Esophagus (tissue), 2 donors: ENCODE measurements around the gene DRAM2. TPM values are rescaled to one million over a fixed set of nuclear protein-coding genes. Genes with fewer than 3 reads are reported as not detected.

ENCODE experiments used
- H3K27ac ChIP-seq, 2 donors: one replicate each; pipeline ENCODE4 v1.5.1; 2013; ENCODE audit warnings: low read depth in 2 of 2, mild to moderate bottlenecking in 2 of 2, inconsistent platforms in 1 of 2, low read length in 1 of 2, moderate library complexity in 1 of 2
- H3K27me3 ChIP-seq, 2 donors: one replicate each; pipeline ENCODE4 v1.6.1; 2013; ENCODE audit warnings: low read length in 2 of 2, control low read depth in 1 of 2, mild to moderate bottlenecking in 1 of 2; ENCODE audit not compliant: insufficient read depth in 2 of 2, control insufficient read depth in 1 of 2
- H3K36me3 ChIP-seq, 2 donors: one replicate each; pipeline ENCODE4 v1.6.1; 2013; ENCODE audit warnings: low read length in 1 of 2; ENCODE audit not compliant: control insufficient read depth in 2 of 2, insufficient read depth in 2 of 2
- H3K4me1 ChIP-seq, 2 donors: one replicate each; pipeline ENCODE4 v1.6.1; 2013; ENCODE audit warnings: low read length in 1 of 2; ENCODE audit not compliant: control insufficient read depth in 2 of 2, insufficient read depth in 2 of 2
- H3K4me3 ChIP-seq, 2 donors: one replicate each; pipeline ENCODE4 v1.5.1; 2013; ENCODE audit warnings: low read length in 2 of 2, mild to moderate bottlenecking in 2 of 2, low read depth in 1 of 2, moderate library complexity in 1 of 2
- H3K9me3 ChIP-seq, 2 donors: one replicate each; pipeline ENCODE4 v1.6.1; 2013; ENCODE audit warnings: mild to moderate bottlenecking in 2 of 2, low read depth in 1 of 2, low read length in 1 of 2, moderate library complexity in 1 of 2; ENCODE audit not compliant: control insufficient read depth in 2 of 2, insufficient read depth in 1 of 2
- WGBS, 2 donors: extraction: QIAGEN DNeasy Blood & Tissue Kit; methylation state at CpG; one replicate each; pipeline ENCODE4 v1.1.7; 2013; 5-methylcytosine and 5-hydroxymethylcytosine counted together
- polyA plus RNA-seq, 2 donors: library from polyadenylated mRNA; stranded (reverse); fragments of 200-250 nt; gene quantifications; one replicate each; pipeline ENCODE4 v1.2.3, GENCODE V29; 2013
- donor health status: healthy with polysubstance abuse.
- donor health status: Bipolar disorder and iron deficiency.

The DRAM2 gene
- polyA plus RNA-seq, 2 donors: 16.7 to 21.5 TPM

DNA sequence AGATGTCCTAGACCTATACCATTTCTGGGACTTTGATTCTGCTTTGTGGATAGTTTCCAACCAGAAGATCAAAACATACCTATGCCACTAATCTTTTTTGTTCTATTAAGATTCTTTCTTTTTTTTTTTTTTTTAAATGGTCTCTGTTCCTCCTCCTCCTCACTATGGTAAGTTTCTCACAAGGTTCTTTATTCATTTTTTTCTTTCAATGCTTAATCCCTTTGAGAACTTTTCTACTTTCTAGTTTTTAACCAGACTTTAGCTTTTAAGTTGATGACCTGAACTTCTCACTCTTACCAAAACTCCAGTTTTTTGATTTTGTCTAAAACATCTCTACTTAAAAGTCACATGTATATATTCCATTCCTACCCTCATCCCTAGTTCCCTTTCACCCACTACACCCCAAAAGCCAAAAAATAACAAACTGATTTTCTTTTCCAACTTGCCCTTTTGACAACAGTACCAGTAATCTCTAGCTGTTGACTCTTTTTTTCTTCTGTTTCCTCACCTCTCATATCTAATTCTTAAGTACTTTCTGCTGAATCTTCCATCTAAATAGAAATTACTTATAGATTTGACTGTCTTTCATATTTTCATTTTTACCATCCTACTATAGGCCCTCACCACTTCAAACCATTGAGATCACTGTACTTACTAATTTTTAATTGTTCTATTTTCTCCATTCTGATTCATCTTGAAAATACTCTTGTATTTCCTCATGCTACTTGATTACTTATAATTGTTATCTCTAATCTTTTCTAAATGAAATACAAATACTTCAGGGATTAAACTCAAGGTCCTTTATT, 6.3 kb upstream of the DRAM2 start:
- Histone ChIP-seq H3K9me3 (no peaks in the 10 kb centered on the region), H3K4me3 (no peak overlapping the region), H3K27me3 (no peaks in the 10 kb centered on the region), H3K27ac (no peak overlapping the region), H3K4me1 (peaks cover 0 to 2% of the 10 kb centered on the region in 2 donors), H3K36me3 (peaks cover 3 to 4% of the 10 kb centered on the region in 2 donors)

DNA sequence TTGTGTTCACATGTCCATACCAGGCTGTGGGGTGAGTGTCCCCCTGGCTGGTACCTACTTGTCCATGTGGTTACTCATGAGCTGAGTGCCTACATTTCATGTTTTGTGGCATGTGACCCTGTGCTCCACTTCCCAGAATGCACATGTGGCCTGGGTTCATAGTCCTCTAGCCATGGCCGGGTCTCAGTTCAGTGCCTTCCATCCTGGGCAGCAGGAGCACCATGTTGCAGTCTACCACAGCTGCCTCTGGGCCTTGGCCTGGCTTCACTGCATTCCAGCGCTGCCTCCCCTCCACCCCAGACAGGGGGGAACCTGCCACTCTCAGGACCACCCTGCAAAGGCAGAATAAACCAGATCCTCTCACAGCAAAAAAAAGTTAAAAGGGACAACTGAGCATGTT, 5.6 kb upstream of the DRAM2 start:
- Histone ChIP-seq H3K9me3 (no peaks in the 10 kb centered on the region), H3K27me3 (no peaks in the 10 kb centered on the region), H3K4me1 (peaks cover 0 to 2% of the 10 kb centered on the region in 2 donors), H3K4me3 (no peak overlapping the region), H3K27ac (no peak overlapping the region), H3K36me3 (peaks cover 3% of the 10 kb centered on the region in 2 donors)
- 89 to 94% methylated on average over 2 of the region's 2 CpGs for WGBS, 2 donors

DNA sequence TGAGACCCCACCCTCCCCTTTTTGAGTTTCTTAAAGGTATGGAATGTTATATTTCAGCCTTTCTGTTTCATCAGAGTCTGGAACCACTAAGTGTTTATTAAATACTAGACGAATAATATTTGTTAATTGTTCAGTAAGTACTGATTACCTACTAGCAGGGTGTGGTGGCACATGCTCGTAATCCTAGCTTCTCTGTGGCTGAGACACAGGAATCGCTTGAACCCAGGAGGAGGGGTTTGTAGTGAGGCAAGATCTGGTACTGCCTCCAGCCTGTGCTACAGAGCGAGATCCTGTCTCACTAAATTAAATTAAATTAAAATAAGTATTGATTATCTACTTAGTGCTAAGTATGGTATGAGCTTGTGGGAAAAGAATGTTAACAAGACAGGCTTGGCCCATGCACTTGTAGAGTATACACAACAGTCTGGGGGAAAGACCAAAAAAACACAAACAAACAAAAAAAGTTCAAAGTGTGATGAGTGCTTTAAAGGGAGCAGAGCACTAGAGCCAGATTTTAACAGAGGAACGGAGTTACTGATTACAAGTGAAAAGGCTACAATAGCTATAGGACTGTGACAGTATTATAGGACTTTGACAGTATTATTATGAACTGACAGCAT, 2.6 kb upstream of the DRAM2 start:
- H3K27me3 ChIP-seq: no peaks in the 10 kb centered on the region
- 61 to 65% methylated on average over 5 of the region's 5 CpGs for WGBS, 2 donors
- peaks cover 0 to 2% of the 10 kb centered on the region in 2 donors for H3K4me1 ChIP-seq
- H3K9me3 ChIP-seq: no peaks in the 10 kb centered on the region
- no peak overlapping the region for H3K4me3 ChIP-seq
- peaks cover 0 to 3% of the 10 kb centered on the region in 2 donors for H3K36me3 ChIP-seq
- no peak overlapping the region for H3K27ac ChIP-seq

DNA sequence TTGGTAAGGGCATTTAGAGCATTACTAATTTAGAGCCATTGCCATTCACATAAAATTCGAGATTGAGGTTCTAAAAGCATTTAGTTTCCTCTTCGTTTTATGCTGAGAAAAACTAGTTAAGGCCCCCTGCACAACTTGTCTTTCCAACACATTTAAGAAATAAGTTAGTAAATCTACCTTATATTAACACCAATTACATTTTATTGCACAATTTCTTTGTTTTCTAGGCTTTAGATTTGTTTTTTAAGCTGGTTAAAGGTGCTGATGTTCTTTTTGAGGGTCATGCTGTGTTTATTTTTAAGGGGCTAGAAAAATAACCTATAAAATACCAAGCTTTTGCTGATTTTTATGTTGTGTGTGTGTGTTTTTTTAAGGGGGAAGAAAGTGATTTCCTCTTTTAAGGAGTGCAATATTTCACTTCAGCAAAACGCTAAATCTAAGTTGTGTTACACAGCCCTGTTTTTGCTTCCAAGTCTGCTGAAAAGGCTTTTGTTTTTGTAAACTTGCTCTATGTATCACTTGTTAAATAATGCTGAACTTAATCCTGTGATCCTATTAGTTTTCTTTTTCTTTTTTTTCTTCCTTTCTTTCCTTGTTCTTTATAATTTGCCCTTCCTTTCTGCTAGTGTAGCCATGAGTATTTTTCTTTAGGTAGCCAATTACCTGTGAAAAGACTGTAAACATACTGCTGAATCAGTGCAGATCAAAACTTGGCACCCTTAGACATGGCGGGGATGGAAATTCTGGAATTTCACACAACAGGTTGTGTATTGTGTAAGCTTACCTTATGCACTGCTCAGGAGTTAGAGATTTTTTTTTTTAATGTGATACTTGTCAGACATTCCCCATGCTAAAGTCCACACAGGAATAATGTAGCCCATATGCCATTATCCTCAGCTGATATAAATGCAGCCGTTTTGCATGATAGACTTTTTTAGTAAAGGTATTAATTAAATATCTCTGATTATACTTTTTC, 1.6 kb upstream of the DRAM2 start:
- H3K27ac ChIP-seq: no peak overlapping the region
- no peaks in the 10 kb centered on the region for H3K9me3 ChIP-seq
- no peaks in the 10 kb centered on the region for H3K27me3 ChIP-seq
- WGBS, 2 donors: 29 to 31% methylated on average over 5 of the region's 5 CpGs
- H3K36me3 ChIP-seq: peaks cover 0 to 3% of the 10 kb centered on the region in 2 donors
- no peak overlapping the region for H3K4me3 ChIP-seq
- H3K4me1 ChIP-seq: peaks cover 0 to 2% of the 10 kb centered on the region in 2 donors

DNA sequence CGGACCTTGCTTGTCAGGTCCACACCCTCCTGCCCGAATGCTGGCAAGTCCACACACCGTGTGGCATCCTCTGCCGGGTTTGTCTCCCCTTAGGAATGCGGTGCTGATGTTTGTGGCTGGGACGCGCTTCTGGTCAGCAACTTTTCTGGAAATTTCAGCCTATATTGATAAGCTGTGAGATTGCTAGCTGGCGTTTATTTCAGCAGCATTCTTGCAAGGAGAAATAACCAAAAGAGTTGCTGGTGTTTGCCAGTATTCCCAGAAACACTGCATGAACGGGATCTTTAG, 731 bp upstream of the DRAM2 start:
- no peaks in the 10 kb centered on the region for H3K9me3 ChIP-seq
- H3K4me1 ChIP-seq: peaks cover 0 to 2% of the 10 kb centered on the region in 2 donors
- H3K36me3 ChIP-seq: peaks cover 0 to 3% of the 10 kb centered on the region in 2 donors
- H3K27ac ChIP-seq: peak overlapping the region; percentile 92 to 96
- H3K4me3 ChIP-seq: peak overlapping the region; percentile 93 to 99
- no peaks in the 10 kb centered on the region for H3K27me3 ChIP-seq
- 0 to 1% methylated on average over 9 of the region's 9 CpGs for WGBS, 2 donors

DNA sequence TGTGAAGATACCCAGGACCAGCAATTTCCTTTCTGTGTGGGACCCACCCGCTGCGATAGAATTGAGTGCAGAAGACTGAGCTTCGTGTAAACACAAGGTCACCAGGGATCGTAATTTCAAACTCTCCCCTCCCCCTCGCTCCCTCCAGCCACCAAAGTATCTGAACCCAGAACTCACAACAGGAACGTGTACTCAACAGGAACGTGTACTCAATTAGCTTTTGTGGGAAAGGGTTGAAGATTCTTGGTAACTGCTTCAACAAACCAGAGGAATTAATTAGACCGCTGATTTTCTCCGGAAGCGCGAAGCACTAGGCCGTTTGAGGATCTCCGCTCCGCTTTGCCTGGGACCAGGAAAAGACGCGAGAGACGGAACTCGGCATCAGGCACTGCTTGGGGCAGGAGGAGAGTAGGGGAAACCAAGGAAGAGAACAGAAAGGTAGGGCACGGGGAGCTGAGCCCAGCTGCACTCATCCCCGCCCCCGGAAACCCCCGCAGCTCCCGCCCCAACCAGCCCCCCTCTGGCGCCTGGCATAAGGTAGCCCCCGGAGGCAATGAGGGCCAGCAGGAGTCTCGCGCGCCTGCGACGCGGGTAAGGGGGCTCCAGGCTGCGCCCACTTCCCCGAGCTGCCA, 453 bp downstream of the DRAM2 start:
- Histone ChIP-seq H3K4me3 (peak overlapping the region; percentile 93 to 99), H3K9me3 (no peaks in the 10 kb centered on the region), H3K36me3 (peaks cover 0 to 3% of the 10 kb centered on the region in 2 donors), H3K27ac (peak overlapping the region; percentile 92 to 96), H3K27me3 (no peaks in the 10 kb centered on the region), H3K4me1 (no peaks in the 10 kb centered on the region)
- WGBS, 2 donors: 0 to 1% methylated on average over 33 of the region's 33 CpGs

DNA sequence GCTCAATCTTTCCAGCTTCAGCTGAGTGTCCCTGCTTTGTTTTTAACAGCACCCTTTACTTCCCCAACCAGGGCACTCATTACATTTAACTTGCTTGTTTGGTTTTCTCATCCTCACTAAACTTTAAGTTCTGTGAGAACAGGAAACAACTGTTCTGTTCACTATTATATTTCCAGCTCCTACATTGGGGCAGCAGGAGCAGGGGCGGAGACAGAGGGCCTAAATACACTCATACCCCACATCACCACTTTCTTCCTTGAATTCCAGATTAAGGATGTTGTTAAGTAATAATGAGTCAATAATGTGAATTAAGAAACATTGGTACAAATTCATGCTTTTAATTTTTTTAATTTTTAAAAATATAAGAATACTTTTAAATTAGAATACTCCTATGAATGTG, 6.0 kb downstream of the DRAM2 start:
- WGBS, 2 donors: 92 to 94% methylated on average over 1 of the region's 1 CpG
- Histone ChIP-seq H3K9me3 (no peaks in the 10 kb centered on the region), H3K27ac (no peak overlapping the region)

DNA sequence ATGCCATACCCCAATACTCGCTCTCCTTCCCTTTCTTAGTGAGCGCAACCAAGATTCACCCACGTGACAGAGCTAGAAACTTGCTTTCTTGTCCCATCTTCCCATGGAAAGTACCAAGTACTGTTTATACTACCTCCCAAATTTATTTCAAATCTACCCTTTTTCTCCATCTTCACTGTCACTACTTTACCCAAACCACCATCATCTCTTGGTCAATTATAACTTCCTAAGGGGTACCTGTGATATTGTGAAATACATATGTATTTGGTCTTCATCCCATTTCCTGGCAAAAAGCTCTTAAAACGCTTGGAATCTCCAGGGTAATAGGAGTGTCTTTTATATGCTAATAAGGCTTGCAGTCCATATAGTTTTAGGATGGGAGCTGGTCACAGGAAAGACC, 8.2 kb downstream of the DRAM2 start:
- Histone ChIP-seq H3K4me3 (no peak overlapping the region), H3K9me3 (no peaks in the 10 kb centered on the region), H3K27ac (no peak overlapping the region), H3K27me3 (no peaks in the 10 kb centered on the region), H3K36me3 (peaks cover 1 to 3% of the 10 kb centered on the region in 2 donors), H3K4me1 (no peaks in the 10 kb centered on the region)
- WGBS, 2 donors: 89 to 92% methylated on average over 4 of the region's 4 CpGs

More for the DNA sequence above, 6.0 kb downstream of the DRAM2 start:
- H3K27me3 ChIP-seq: no peaks in the 10 kb centered on the region
- H3K36me3 ChIP-seq: peaks cover 0 to 3% of the 10 kb centered on the region in 2 donors
- H3K4me1 ChIP-seq: no peaks in the 10 kb centered on the region
- no peak overlapping the region for H3K4me3 ChIP-seq

DNA sequence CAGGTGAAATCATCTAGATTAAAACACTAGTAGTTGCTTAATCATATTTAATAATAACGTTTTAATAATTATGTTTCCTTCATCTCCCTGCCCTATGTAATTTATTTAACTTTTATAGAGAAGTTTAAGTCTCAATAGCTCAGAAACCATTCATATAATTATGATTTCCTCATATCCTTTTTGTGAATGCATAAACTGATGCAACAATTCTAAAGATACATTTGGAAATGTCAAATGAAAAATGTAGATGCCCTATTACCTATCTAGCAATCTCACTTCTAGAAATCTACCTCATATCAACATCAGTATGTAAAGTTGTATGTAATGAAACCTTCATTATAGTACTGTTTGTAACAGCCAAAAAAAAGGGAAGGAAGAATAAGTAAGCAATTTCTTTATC, 10.5 kb downstream of the DRAM2 start:
- H3K4me1 ChIP-seq: no peaks in the 10 kb centered on the region
- no peaks in the 10 kb centered on the region for H3K27me3 ChIP-seq
- H3K9me3 ChIP-seq: no peaks in the 10 kb centered on the region
- 64 to 76% methylated on average over 1 of the region's 1 CpG for WGBS, 2 donors
- no peak overlapping the region for H3K4me3 ChIP-seq
- peaks cover 0 to 3% of the 10 kb centered on the region in 2 donors for H3K36me3 ChIP-seq
- no peak overlapping the region for H3K27ac ChIP-seq
